ENCODE measurements around the gene ERBB4. TPM values are rescaled to one million over a fixed set of nuclear protein-coding genes. Genes with fewer than 3 reads are reported as not detected.

The ERBB4 gene
- total RNA-seq, 1 donor from 2014 or later, result 8.3 TPM

DNA sequence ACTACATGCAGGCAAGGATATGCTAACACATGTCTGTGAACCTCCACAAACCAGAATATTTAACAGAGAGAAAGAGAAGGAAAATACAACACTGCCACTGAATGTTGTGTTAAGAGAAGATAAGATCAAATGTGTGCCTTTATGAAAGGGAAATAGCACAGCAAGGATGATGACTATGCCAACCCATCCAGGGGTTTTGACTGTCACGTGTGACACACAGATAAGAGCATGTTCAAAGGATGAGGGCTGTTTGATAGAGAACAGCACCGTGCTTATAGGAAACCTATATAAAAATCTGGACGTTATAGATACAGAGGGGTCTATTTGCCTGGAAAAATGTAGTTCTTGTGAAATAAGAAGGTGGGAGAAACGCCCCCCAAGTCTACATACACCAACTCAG, 1070.4 kb downstream of the ERBB4 start:
- DNase-seq, result no peak
- H3K4me1 ChIP-seq, result no peaks in the 10 kb centered on the region
- H3K36me3 ChIP-seq, result no peaks in the 10 kb centered on the region
- no peaks in the 10 kb centered on the region for H3K9me3 ChIP-seq (replicated peaks)
- intact Hi-C loops (cut with micrococcal nuclease), result no loop called here
- H3K4me3 ChIP-seq, result no peak overlapping the region
- H3K27ac ChIP-seq (replicated peaks), result no peak overlapping the region
- H3K27me3 ChIP-seq (ENCODE audit: low read depth), result no peaks in the 10 kb centered on the region
- TF ChIP-seq, protein P1, sequence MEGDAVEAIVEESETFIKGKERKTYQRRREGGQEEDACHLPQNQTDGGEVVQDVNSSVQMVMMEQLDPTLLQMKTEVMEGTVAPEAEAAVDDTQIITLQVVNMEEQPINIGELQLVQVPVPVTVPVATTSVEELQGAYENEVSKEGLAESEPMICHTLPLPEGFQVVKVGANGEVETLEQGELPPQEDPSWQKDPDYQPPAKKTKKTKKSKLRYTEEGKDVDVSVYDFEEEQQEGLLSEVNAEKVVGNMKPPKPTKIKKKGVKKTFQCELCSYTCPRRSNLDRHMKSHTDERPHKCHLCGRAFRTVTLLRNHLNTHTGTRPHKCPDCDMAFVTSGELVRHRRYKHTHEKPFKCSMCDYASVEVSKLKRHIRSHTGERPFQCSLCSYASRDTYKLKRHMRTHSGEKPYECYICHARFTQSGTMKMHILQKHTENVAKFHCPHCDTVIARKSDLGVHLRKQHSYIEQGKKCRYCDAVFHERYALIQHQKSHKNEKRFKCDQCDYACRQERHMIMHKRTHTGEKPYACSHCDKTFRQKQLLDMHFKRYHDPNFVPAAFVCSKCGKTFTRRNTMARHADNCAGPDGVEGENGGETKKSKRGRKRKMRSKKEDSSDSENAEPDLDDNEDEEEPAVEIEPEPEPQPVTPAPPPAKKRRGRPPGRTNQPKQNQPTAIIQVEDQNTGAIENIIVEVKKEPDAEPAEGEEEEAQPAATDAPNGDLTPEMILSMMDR (IDR thresholded peaks at IDR 0.05; ENCODE audit: borderline replicate concordance), result no peak

DNA sequence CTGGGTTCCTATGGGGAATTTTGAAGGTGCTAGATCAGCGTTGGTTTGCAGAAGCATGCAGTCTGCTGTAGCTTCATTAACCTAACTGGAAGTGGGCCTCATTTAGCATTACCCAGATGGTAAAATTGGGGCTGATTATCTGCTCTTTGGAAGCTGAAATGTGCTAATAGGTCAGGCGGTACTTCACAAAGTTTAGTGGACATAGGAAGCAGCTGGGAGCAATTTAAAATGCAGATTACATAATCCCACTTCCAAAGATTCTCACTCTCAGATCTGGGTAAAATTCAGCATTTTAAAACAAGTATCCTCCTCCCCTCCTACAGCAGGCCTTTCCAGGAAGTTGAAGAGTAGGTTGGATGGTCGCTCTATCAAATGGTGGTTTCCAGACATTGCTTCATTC, 1075.2 kb downstream of the ERBB4 start:
- Histone ChIP-seq H3K4me3 (no peak overlapping the region), H3K27ac (replicated peaks) (no peak overlapping the region), H3K36me3 (no peaks in the 10 kb centered on the region), H3K4me1 (no peaks in the 10 kb centered on the region), H3K27me3 (ENCODE audit: low read depth) (no peaks in the 10 kb centered on the region), H3K9me3 (replicated peaks) (no peaks in the 10 kb centered on the region)
- TF ChIP-seq, protein P1 (IDR thresholded peaks at IDR 0.05; ENCODE audit: borderline replicate concordance), result no peak
- no peak for DNase-seq
- intact Hi-C loops (cut with micrococcal nuclease), result no loop called here

DNA sequence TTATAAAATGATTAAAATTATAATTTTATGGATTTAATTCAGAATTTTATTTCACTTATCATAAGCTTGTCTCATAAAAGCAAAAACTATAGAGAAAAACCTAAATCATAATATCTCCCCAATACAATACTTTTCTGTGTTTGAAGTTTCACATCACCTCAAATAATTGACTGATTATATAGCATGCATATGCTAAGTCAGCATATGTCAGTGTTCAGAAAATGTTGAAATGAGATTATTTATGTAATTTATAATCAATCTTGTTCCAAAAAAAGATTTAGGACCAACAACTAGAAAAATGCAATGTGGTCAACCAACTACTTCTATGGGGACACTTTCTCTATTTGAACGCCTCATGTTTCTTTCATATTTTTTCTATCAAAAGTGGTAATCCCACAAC, 1079.6 kb downstream of the ERBB4 start:
- no peak for DNase-seq
- H3K36me3 ChIP-seq, result no peaks in the 10 kb centered on the region
- no peaks in the 10 kb centered on the region for H3K9me3 ChIP-seq (replicated peaks)
- TF ChIP-seq, protein P1 (IDR thresholded peaks at IDR 0.05; ENCODE audit: borderline replicate concordance), result no peak
- no peaks in the 10 kb centered on the region for H3K27me3 ChIP-seq (ENCODE audit: low read depth)
- H3K4me1 ChIP-seq, result no peaks in the 10 kb centered on the region
- intact Hi-C loops (cut with micrococcal nuclease), result no loop called here
- H3K27ac ChIP-seq (replicated peaks), result no peak overlapping the region
- no peak overlapping the region for H3K4me3 ChIP-seq

DNA sequence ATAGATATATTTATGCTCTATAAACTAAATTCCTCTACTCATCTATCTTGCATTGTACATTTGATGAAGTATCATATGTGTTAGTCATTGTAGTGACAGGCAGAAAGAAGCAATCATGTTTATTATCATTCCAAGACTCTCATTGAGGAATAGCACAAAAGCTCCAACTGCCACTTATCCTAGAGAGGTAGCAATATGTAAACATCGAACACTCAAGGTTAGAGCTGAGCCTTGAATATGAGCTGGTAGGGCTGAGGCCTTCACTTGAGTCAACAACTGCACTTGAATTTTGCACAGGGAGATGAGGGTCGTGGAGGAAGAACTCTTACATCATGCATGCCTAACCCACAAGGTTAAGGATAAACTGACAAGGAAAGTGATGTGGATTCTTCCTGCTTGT, 1081.3 kb downstream of the ERBB4 start:
- H3K27ac ChIP-seq (replicated peaks), result no peak overlapping the region
- intact Hi-C loops (cut with micrococcal nuclease), result no loop called here
- no peak for DNase-seq
- no peaks in the 10 kb centered on the region for H3K27me3 ChIP-seq (ENCODE audit: low read depth)
- H3K4me3 ChIP-seq, result no peak overlapping the region
- H3K36me3 ChIP-seq, result no peaks in the 10 kb centered on the region
- TF ChIP-seq, protein P1 (IDR thresholded peaks at IDR 0.05; ENCODE audit: borderline replicate concordance), result no peak
- H3K4me1 ChIP-seq, result no peaks in the 10 kb centered on the region
- no peaks in the 10 kb centered on the region for H3K9me3 ChIP-seq (replicated peaks)

DNA sequence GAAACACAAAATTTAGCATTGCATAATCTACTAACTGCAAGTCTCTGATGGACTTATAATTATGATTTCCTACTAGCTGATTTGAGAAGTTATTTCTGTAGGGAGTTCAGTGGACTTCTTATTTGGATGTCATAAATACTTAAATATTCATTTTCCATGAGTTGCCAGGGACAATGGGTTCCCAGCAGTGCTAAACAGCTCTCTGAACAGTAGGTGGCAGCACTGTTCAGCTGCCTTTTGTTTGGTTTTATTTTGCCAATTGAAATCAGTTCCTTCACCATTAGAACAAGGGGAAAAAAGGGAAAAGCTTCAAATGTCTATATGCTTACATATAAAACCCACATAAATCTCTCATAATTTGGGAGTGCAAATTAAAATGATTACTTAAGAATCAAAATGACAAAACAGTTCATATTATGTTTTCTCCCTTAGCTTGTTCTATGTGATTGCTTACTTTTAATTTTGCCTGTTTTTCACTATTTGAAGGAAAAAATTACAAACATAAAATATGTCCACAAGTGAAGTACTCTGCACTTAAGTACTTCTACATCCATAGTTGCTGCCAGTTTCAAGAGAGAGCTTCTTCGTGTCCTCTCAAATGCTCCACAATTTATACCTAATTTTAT, 1083.3 kb downstream of the ERBB4 start:
- no peaks in the 10 kb centered on the region for H3K4me1 ChIP-seq
- no peaks in the 10 kb centered on the region for H3K36me3 ChIP-seq
- H3K9me3 ChIP-seq (replicated peaks), result no peaks in the 10 kb centered on the region
- no peaks in the 10 kb centered on the region for H3K27me3 ChIP-seq (ENCODE audit: low read depth)
- H3K27ac ChIP-seq (replicated peaks), result no peak overlapping the region
- TF ChIP-seq, protein P1 (IDR thresholded peaks at IDR 0.05; ENCODE audit: borderline replicate concordance), result peak; percentile 90
- intact Hi-C loops (cut with micrococcal nuclease), result no loop called here
- no peak for DNase-seq
- no peak overlapping the region for H3K4me3 ChIP-seq
